Thyroid gland (tissue), 4 donors: Measurements from ENCODE around the gene HDAC9.

Experiments used
- CTCF ChIP-seq, 6 experiments: fragments of 200-600 bp in 3 of 6; fragments of 450-650 bp in 3 of 6; sonication (generic) in 3 of 6; IDR thresholded peaks; one replicate each; pipeline ENCODE4 v1.5.1; 2016 to 2019; ENCODE audit warnings: antibody characterized with exemption in 6 of 6, mild to moderate bottlenecking in 2 of 6, inconsistent platforms in 1 of 6, moderate library complexity in 1 of 6
- POLR2A ChIP-seq, 2 donors: fragments of 450-650 bp; IDR thresholded peaks; one replicate each; pipeline ENCODE4 v1.6.1; 2017; ENCODE audit warnings: antibody characterized with exemption in 2 of 2, mild to moderate bottlenecking in 2 of 2, moderate library complexity in 1 of 2

GRCh38 chr7:18575622-18576572 lies 80.3 kb downstream of the HDAC9 start:
- TF ChIP-seq CTCF (IDR thresholded peaks at IDR 0.05) (no peak), POLR2A (IDR thresholded peaks at IDR 0.05) (no peak)
